Thyroid gland (tissue), 4 donors: Measurements from ENCODE around the gene CSMD2.

Source experiments
- CTCF ChIP-seq, 6 experiments: fragments of 200-600 bp in 3 of 6; fragments of 450-650 bp in 3 of 6; sonication (generic) in 3 of 6; IDR thresholded peaks; one replicate each; pipeline ENCODE4 v1.5.1; 2016 to 2019; ENCODE audit warnings: antibody characterized with exemption in 6 of 6, mild to moderate bottlenecking in 2 of 6, inconsistent platforms in 1 of 6, moderate library complexity in 1 of 6
- POLR2A ChIP-seq, 2 donors: fragments of 450-650 bp; IDR thresholded peaks; one replicate each; pipeline ENCODE4 v1.6.1; 2017; ENCODE audit warnings: antibody characterized with exemption in 2 of 2, mild to moderate bottlenecking in 2 of 2, moderate library complexity in 1 of 2

GRCh38 chr1:33684396-33685179 lies 480.4 kb downstream of the CSMD2 start:
- TF ChIP-seq POLR2A (IDR thresholded peaks at IDR 0.05) (no peak), CTCF (IDR thresholded peaks at IDR 0.05) (no peak)
